SK-N-MC (cell line): ENCODE data around the gene SLAMF1.
"Not testable (repeated sequence)": the region's sequence is repeated elsewhere in the genome, so short reads cannot be mapped to it uniquely, and the experiment has no call there.

ENCODE experiments used
- DNase-seq: peaks from one replicate; pipeline ENCODE4 v3.0.0-alpha.2; 2011; ENCODE audit warnings: low read depth, low spot score
- H3K27ac ChIP-seq: fragments of 200-600 bp; sonication (generic); 2 replicates; pipeline ENCODE4 v1.5.1; 2016; ENCODE audit warnings: mixed run types
- H3K36me3 ChIP-seq: fragments of 200-600 bp; sonication (generic); 2 replicates; pipeline ENCODE4 v1.6.1; 2017; ENCODE audit warnings: antibody characterized with exemption, low read length, mixed read lengths; ENCODE audit not compliant: insufficient read depth
- H3K4me3 ChIP-seq: fragments of 200-600 bp; sonication (generic); 2 replicates; pipeline ENCODE4 v1.5.1; 2016
- H3K9ac ChIP-seq: fragments of 200-600 bp; sonication (generic); 2 replicates; pipeline ENCODE4 v1.8.0; 2017; ENCODE audit warnings: mixed run types, mixed read lengths; ENCODE audit not compliant: insufficient read length
- H3K9me3 ChIP-seq: fragments of 200-600 bp; sonication (generic); 2 replicates; pipeline ENCODE4 v1.6.1; 2017; ENCODE audit warnings: low read depth, mild to moderate bottlenecking, antibody characterized with exemption, low read length, moderate library complexity, mixed read lengths
- EZH2 ChIP-seq: fragments of 200-600 bp; sonication (generic); IDR thresholded peaks from one replicate; pipeline ENCODE4 v1.6.1; 2017; ENCODE audit warnings: antibody characterized with exemption
- FOXP2 ChIP-seq: optimal IDR thresholded peaks from 2 replicates; pipeline ENCODE3; 2011; ENCODE audit warnings: mild to moderate bottlenecking, moderate library complexity; ENCODE audit not compliant: insufficient read depth; ENCODE audit errors: extremely low read length, control extremely low read depth
- POLR2AphosphoS5 ChIP-seq: IDR thresholded peaks from 2 replicates; pipeline ENCODE4 v1.6.1; 2012; ENCODE audit warnings: mild to moderate bottlenecking, low read depth, low read length, borderline replicate concordance

SLAMF1 gene

DNA sequence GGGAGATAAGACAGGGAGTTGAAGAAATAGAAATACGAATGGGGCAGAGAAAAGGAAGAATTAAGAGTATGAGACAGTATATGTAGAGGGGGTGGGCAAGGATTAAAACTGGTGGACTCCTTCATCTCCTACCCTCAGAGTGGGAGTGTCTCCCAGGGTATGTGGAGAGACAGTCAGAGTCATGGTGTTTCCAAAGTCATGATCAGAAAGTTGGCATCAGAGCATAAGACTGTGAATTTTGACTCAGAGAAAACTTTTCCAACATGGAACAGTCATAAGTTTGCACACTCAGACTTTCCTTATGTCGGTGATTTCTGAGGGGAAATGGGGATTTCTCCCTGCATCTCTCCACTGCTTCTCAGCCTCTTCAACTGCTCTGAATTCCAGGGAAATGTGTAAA lies 70.0 kb downstream of the SLAMF1 start:
- no peak overlapping the region for H3K27ac ChIP-seq
- no peaks in the 10 kb centered on the region for H3K9me3 ChIP-seq
- no peak overlapping the region for H3K9ac ChIP-seq
- no peak for DNase-seq
- no peaks in the 10 kb centered on the region for H3K36me3 ChIP-seq
- no peak for TF ChIP-seq EZH2
- no peak for TF ChIP-seq POLR2AphosphoS5
- TF ChIP-seq FOXP2 = no peak
- H3K4me3 ChIP-seq = no peak overlapping the region

DNA sequence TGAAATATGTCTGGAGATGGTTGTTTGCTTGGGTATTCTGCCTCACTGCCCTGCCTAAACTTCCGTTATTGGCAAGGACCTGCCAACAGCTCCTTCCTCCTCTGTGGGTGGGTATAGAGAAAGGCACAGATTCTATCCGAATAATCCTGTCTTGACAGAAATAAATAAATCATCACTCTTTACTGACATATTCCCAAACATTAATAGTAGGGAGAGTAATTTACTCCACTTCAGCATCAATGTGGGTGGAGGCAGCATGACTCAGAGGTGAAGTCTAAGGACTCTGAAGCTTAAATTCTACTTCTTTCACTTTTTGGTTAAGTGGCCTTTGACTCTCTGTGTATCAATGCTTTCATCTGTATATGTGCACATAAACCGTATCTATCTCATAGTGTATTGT lies 70.5 kb downstream of the SLAMF1 start:
- no peak overlapping the region for H3K4me3 ChIP-seq
- no peak for DNase-seq
- no peak overlapping the region for H3K9ac ChIP-seq
- H3K27ac ChIP-seq = no peak overlapping the region
- H3K36me3 ChIP-seq = no peaks in the 10 kb centered on the region
- no peaks in the 10 kb centered on the region for H3K9me3 ChIP-seq
- no peak for TF ChIP-seq FOXP2

DNA sequence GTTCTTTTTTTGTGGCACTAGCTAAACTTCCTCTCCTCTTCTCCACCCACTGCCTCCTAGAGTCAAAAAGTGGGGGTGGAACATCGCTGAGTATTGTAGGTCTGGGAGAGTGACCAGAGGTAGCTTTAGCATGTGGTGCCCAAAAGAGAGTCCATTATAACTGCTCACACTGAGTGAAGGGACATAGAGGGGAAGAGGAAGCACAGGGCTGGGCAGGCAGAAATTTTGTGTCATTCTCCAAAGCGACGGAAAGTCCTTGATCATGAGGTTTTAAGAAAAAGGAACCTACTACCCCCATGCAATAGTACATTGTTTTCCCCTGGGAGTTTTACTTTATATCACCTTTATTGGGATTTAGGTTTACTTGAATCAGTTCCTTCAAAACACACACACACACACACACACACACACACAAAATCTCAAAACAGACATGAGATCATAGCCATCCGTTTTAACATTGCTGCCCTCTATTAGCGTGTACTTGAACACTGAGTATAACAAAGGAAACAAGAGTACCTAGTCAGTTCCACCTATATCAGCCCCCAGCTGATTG lies 71.7 kb downstream of the SLAMF1 start:
- Histone ChIP-seq H3K27ac (no peak overlapping the region), H3K9ac (no peak overlapping the region), H3K4me3 (no peak overlapping the region)

DNA sequence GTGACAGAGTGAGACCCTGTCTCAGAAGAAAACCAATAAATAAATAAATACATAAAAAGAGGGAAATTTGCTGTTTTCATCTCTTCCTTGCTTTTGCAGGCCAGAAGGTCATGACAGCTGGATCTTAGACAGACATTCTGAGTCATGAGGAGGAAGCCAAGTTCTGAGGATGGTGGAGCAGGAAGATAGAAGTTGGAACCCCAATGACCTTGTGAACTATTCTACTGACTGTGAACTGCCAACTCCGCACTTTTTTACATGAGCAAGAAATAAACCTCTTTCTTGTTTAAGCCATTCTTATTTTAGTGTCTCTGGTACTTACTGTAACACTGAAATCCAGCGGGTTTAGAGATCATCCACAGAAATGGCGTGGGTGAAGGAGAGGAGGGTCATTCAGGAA lies 76.0 kb downstream of the SLAMF1 start:
- H3K4me3 ChIP-seq = no peak overlapping the region
- H3K9me3 ChIP-seq = no peaks in the 10 kb centered on the region
- DNase-seq = no peak
- no peaks in the 10 kb centered on the region for H3K36me3 ChIP-seq
- H3K9ac ChIP-seq = no peak overlapping the region
- TF ChIP-seq FOXP2 (no peak), EZH2 (no peak), POLR2AphosphoS5 (no peak)
- H3K27ac ChIP-seq = no peak overlapping the region

More for the DNA sequence above, 71.7 kb downstream of the SLAMF1 start:
- no peaks in the 10 kb centered on the region for H3K36me3 ChIP-seq
- H3K9me3 ChIP-seq = no peaks in the 10 kb centered on the region
- DNase-seq = no peak
- TF ChIP-seq FOXP2 = no peak
- TF ChIP-seq POLR2AphosphoS5 = no peak
- no peak for TF ChIP-seq EZH2

DNA sequence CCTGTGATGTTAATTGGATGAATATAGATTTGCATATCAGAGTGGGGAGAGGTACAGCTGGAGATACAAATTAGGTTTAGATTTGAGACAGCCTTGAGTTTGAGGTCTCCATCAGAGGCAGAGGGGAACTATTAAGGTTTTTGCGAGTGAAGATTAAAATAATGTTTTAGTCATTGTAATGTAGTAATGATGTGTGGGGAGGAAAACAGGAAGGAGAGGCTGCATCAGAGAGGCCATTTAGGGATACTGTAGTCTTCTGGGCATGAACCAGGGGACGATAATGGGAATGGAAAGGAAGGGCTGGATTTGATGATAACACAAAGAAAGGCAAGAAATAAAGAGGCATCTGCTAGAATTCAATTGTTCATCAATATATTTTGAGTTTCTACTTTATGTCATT lies 77.0 kb downstream of the SLAMF1 start:
- Histone ChIP-seq H3K27ac (no peak overlapping the region), H3K4me3 (no peak overlapping the region), H3K9me3 (no peaks in the 10 kb centered on the region), H3K36me3 (no peaks in the 10 kb centered on the region), H3K9ac (no peak overlapping the region)
- DNase-seq = no peak
- TF ChIP-seq FOXP2 (no peak), EZH2 (no peak), POLR2AphosphoS5 (no peak)

DNA sequence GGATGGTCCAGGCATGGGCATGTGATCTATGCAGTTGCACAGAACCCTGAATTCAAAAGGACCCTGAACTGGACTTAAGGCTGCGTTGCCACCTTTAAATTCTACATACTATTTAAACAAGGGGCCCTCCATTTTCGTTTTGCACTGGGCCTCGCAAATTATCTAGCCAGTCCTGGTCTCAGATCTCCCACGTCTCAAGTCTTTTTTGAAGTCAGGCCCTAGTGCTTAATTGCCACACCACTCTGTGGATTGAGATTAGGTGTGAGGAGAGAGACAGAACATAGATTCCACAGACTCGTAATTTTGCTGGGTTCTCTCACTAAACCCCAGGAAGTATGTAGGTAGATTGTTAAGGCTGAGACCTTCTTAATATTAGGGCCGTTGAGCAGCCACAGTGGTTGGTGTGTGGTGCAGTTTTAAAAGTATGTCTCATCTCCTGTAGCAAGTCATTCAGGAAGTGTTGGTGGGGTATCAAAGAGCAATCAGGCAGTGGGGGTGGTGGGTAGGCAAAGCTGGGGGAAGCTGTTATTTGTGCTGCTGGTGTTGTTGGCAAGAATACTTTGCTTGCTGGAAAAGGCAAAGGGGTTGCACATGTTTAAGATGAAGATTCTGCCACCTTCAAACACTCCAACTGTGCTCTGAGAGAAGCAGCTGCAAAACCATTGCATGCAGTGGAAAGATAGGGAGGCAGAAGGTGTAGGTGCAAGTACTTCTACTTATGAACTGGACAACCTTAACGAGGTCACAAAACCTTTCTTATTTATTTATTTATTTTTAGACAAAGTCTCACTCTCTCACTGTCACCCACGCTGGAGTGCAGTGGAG lies 78.8 kb downstream of the SLAMF1 start:
- no peaks in the 10 kb centered on the region for H3K36me3 ChIP-seq
- no peak overlapping the region for H3K27ac ChIP-seq
- no peak overlapping the region for H3K4me3 ChIP-seq
- no peak overlapping the region for H3K9ac ChIP-seq
- no peaks in the 10 kb centered on the region for H3K9me3 ChIP-seq
- TF ChIP-seq POLR2AphosphoS5 = no peak
- no peak for TF ChIP-seq EZH2
- no peak for TF ChIP-seq FOXP2
- DNase-seq = no peak

DNA sequence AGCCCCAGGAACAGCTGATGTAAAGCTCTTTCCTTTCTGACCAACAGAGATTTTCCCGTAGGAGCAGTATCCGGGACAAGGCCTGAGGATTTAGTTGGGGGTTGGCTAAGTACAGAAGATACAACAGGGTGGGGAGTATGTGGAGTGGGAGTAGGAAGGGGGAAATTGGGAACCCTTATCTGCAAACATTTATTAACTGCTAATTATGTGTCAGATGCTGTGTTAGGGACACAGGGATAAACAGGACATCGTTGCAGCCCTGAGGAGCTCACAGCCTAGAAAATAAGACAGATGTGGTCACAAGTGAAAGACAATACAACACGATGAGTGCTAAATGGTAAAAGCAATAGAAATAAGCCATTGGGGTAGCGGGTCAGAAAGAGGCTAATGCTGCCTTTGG lies 79.5 kb downstream of the SLAMF1 start:
- Histone ChIP-seq H3K9me3 (no peaks in the 10 kb centered on the region), H3K9ac (no peak overlapping the region), H3K36me3 (no peaks in the 10 kb centered on the region), H3K27ac (no peak overlapping the region), H3K4me3 (no peak overlapping the region)
- no peak for DNase-seq
- no peak for TF ChIP-seq POLR2AphosphoS5
- no peak for TF ChIP-seq EZH2
- TF ChIP-seq FOXP2 = no peak

DNA sequence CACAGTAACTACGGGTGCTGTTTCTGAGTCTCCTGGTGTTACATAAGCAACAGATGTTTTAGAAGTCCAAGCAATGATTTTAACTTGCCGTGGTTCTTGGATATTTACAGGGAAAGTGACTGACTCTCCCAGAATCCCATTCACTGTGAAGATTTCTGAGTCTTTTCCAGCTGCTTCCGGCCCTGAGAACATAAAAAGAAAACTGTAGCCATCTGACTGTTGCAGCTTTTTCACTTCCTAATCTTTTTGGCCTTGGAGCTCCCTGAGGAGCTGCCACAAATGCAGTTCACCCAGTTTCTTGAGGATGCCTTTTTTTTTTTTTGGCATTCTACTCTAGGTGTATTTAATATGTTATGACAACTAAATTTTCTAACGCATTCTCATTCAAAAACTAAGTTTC lies 81.3 kb downstream of the SLAMF1 start:
- Histone ChIP-seq H3K4me3 (no peak overlapping the region), H3K27ac (no peak overlapping the region), H3K9me3 (no peaks in the 10 kb centered on the region), H3K9ac (no peak overlapping the region), H3K36me3 (no peaks in the 10 kb centered on the region)
- TF ChIP-seq FOXP2 (no peak), EZH2 (no peak), POLR2AphosphoS5 (no peak)
- DNase-seq = no peak

DNA sequence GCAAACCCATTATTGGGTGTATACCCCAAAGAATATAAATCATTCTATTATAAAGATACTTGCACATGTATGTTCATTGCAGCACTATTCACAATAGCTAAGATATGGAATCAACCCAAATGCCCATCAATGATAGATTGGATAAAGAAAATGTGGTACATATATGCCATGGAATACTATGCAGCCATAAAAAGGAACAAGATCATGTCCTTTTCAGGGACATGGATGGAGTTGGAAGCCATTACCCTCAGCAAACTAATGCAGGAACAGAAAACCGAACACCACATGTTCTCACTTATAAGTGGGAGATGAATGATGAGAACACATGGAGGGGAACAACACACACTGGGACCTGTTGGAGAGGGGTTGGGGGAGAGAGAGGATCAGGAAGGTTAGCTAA lies 83.6 kb downstream of the SLAMF1 start:
- H3K27ac ChIP-seq, H3K9me3 ChIP-seq, H3K4me3 ChIP-seq, H3K36me3 ChIP-seq, H3K9ac ChIP-seq, DNase-seq: not testable (repeated sequence)

DNA sequence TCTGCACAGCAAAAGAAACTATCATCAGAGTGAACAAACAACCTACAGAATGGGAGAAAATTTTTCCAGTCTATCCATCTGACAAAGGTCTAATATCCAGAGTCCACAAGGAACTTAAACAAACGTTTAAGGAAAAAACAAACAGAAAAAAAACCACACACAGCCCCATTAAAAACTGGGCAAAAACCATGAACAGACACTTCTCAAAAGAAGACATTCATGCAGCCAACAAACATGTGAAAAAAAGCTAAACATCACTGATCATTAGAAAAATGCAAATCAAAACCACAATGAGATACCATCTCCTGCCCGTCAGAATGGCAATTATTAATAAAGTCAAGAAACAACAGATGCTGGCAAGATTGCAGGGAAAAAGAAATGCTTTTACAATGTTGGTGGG lies 84.1 kb downstream of the SLAMF1 start:
- H3K9ac ChIP-seq, DNase-seq, H3K36me3 ChIP-seq, H3K27ac ChIP-seq, H3K9me3 ChIP-seq, H3K4me3 ChIP-seq: not testable (repeated sequence)
